CD1c-positive myeloid dendritic cell (primary cell): ENCODE results near the gene MRPS2.

ENCODE experiments used
- DNase-seq: peaks from one replicate; pipeline ENCODE4 v3.0.0-alpha.2; 2016; ENCODE audit errors: extremely low spot score

The MRPS2 gene

DNA sequence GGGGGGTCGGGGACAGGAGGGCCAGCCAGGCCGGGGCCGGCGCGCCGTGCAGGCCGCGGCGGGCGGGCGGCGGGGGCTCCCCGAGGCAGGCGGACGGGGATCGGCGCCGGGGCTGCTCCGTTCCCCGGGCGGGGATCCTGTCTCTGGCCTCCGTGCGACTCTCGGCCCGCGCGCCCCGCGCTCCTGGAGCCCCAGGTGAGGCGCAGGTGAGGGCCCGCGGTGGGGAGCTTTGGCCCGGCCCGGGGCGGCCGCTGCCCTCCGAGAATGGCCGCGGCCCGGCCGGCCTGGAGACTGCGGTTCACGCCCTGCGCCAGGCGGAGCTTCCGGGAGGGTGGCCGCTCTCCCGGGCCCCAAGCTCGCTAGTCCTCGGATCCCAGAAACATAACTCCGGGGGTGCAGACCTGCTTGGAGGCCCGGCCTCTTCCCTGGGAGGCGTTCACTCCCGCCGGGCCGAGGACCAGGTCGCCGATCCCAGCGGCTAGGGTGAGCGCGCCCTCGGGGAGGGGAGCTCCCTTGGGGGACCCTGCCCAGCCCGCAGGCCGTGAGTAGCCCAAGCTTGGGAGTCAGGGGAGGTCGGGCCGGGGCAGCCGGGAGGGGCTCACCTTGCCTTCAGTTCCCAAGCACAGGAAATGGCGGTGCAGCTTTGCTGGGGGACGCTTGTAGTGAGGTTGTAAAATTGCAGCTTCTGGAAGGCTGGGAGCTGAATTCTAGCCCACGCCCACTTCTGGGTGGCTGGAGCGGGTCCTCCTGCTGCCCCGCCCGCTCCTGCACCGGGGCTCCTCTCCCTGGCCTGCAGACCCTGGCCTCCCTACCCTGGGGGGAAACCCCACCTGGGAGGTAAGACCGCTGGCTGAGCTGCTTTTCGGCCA lies 20.2 kb upstream of the MRPS2 start:
- DNase-seq, result peak; percentile 22

- no peak for DNase-seq
Observed at GRCh38 chr9:135480940-135481310, 19.6 kb upstream of the MRPS2 start.

GRCh38 chr9:135482015-135482754 lies 18.3 kb upstream of the MRPS2 start:
- no peak for DNase-seq

DNA sequence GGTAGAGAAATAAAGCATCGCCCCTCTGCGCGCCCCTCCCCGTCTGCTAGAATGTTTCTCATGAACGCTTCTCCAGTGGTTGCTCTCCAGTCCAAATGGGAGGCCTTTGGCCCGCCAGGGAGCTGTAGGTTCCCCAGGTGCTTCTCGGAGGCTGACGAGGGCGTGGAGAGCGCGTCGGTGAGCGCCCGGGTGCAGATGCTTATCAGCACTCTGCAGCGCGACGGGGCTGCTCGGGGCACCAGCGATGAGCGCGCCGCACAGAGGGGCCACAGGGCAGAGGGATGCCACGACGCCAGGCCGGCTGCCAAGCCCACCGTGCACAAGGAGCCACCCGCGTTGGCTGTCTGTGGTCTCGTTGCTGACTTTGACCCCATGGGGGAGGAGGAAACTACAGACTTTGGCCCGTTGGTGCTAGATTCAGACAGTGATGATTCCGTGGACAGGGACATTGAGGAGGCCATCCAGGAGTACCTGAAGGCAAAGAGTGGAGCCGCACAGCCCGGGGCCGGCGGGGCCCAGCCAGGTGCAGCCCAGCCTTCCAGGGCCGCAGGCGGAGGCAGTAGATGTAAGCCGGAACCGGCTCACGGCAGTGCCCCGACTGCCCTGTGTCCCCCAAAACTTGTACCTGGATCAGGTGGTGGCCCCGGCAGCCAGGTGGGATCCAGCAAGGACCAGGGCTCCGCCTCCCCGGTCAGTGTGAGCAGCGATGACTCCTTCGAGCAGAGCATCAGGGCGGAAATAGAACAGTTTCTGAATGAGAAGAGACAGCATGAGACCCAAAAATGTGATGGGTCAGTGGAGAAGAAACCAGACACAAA lies 15.8 kb upstream of the MRPS2 start:
- DNase-seq, result no peak

GRCh38 chr9:135485385-135485784 lies 15.1 kb upstream of the MRPS2 start:
- no peak for DNase-seq

GRCh38 chr9:135485832-135486231 lies 14.7 kb upstream of the MRPS2 start:
- no peak for DNase-seq

GRCh38 chr9:135486267-135487065 lies 14.0 kb upstream of the MRPS2 start:
- no peak for DNase-seq

DNA sequence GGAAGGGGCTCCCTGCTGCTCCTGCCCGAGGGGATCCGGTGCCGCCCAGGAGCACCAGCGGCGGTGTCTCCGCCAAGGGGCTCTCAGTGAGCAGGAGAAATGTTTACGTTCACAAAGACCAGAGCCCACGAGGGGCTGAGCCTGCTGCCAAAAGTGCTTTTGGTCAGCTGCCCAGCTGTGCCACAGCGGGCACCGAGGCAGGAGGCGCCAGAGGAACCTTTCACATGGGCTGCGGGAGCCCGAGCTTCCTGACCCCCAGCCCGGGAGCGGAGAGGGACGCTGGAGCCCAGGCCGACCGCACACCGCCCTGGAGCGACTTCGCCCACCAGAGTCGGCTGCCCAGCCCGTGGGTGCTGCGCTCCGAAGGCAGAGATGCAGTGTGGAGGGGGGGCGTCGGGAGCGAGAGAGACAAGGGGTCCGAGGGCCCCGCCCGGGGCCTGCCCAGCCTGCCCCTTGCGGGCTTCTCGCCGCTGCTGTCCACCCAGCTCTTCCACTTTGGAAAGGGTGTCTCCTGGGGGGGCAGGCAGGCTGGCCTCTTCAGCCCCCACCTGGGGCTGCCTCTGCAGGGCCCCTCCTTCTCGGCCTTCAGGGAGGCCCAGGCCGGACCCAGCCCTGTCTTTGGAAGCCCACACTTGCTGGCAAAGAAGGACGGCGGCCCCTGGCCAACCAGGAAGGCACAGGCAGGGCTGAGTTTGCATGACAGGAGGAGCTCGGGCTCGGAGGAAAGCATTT lies 13.0 kb upstream of the MRPS2 start:
- no peak for DNase-seq

- DNase-seq, result no peak
Observed at GRCh38 chr9:135488013-135488330, 12.5 kb upstream of the MRPS2 start.

- DNase-seq, result no peak
Observed at GRCh38 chr9:135488527-135488926, 12.0 kb upstream of the MRPS2 start.

DNA sequence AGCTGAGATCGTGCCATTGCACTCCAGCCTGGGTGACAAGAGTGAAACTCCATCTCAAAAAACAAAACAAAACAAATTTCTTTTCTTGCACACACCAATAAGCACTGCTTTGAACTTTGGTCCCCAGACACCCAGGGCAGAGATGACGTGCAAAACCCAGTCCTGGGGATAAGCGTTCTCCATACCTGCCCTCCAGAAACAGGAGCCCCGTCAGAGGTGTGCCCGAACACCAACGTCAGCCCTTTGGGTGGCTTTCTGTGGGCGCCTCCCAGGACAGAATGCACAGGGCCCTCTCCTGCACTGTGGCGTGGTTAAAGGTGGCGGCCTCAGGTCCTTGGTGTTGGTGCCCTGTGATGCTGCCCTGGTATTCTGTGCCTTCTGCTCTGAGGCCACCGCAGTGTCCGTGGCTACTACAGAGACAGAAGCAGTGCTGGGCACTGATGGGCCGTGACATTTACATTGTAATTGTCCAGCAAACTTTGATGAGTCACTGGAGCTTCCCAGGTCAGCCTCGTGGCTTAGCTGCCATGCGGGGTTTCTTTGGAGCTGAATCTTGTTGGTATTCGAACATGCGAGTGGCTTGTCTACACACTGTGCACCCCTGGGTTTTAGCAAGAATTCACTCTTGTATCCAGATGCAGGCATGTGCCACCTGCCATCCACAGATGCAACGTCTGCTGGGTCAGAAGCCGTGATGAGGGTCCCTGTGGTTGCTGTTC lies 11.1 kb upstream of the MRPS2 start:
- no peak for DNase-seq

- no peak for DNase-seq
Observed at GRCh38 chr9:135490166-135490870, 10.2 kb upstream of the MRPS2 start.

DNA sequence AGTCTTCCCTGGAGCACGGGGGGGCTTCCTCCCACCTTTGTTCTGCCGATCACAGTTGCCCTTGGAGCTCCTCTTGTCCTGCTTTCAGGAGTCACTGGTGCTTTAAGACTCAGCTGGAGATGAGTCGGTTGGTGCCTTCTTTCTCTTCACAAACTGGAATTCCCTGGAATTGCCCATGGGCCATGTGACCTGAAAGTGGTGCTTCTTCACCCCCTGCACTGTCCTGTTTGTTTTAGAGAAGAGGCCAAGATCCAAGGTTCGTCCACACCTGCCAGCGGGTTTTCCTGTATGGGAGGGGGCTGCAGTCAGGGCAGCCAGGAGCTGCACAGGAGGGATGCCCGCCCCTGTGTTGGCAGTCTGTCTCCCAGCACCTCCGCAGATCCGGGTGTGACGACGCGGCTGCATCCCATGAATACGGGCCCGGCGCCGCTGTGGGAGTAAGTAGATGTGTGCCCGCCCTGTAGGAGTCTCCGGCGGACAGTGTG lies 9.5 kb upstream of the MRPS2 start:
- no peak for DNase-seq

DNA sequence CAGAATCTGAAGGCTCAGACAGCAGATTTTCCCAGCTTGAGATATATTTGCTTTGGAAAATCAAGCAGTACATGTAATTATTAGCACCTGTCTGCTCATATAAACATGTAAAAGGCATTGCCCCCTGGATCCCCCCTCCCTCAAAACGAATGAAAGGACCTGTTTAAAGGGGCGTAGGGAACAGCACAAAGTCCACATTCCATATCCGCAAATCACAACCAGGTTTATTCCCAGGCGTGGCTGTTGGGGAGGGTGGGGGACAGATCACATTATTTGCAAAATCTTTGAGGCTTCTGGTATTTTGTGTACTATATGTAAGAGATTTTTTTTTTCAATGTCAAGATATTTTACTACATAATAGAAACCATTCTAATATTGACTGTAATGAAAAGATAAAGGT lies 8.7 kb upstream of the MRPS2 start:
- no peak for DNase-seq

DNA sequence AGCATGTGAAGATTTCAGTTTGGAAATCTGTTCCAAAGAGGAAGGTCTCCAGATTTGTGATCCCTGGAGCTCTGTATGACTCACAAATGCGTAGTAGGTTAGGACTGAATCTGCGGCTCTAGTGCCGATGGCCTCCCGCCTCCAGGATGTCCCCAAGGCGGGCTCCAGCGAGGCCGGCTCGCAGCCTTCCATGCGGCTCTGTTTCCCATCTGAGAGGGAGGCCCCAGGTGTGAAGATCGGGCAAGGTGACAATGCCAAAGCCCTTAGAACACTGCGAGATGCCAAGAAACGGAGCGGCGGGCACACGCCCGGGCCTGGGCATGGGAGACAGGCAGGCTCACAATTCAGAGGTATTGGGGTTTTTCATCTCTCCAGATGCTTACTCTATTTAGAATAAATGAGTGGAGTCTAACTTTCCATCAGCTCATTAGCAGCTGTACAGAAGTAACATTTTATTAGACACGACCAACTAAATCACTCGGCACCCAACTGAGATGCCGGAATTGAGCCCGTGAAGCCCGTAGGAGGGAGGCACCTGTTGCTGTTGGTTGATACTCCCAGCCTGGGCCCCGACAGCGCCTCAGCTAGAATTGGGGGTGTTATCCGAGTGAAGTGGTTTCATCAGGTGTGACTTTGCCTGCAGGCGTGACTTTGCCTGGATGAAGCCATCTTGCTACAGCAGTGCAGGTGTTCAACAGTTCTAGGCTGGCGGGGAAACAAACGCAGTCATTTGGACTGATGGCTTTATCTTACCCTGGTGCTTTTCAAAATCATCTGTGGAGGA lies 7.4 kb upstream of the MRPS2 start:
- no peak for DNase-seq

DNA sequence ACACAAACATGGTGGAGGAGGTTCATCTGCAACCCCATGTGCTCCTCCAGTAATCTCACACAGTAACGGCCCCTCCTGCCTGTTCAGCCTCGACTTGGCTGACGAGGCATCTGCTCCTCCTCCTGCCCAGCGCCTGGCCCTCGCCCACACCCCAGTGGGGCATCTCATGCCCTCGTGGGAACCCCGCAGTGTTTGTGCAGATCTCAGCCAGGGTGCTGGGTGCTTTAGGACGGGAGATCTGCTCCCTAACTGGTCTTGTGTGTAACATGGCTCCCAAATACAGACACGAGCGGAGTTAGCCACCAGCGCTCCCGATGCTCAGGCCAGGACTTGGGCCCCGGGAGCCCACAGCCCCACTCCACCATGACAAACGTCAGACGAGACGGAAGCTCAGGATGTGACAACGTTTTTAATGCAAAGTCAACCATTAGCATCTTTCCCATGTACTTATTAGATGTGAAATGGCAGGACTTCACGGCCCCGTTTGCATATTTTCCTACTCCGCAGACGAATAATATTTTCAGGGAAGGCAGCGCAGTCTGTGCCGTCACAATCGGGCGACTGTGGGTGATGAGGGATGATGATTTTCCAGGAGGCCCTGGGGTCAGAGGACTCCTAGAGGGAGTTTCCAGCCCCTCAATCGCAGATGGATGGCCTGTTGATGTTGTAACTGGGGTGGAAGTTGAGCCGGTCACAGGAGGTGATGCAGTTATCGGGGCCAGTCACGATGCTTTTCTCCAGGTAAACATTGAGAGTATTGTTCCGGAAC lies 5.5 kb upstream of the MRPS2 start:
- DNase-seq, result no peak

GRCh38 chr9:135498381-135499126 lies 1.9 kb upstream of the MRPS2 start:
- DNase-seq, result no peak
